ENCODE measurements around the gene ASMTL. TPM values are rescaled to one million over a fixed set of nuclear protein-coding genes. Genes with fewer than 3 reads are reported as not detected.
A peak's percentile ranks its signal among the peaks of the same experiment; 100 is the strongest.

Gene ASMTL
- total and polyA plus RNA-seq, 2 experiments from 2014 or later = 36.5 to 43.8 TPM

GRCh38 chrX:1464971-1465285 lies 12.2 kb upstream of the ASMTL start:
- H3K27me3 ChIP-seq = peaks cover 64% of the 10 kb centered on the region
- TF ChIP-seq, protein P1, sequence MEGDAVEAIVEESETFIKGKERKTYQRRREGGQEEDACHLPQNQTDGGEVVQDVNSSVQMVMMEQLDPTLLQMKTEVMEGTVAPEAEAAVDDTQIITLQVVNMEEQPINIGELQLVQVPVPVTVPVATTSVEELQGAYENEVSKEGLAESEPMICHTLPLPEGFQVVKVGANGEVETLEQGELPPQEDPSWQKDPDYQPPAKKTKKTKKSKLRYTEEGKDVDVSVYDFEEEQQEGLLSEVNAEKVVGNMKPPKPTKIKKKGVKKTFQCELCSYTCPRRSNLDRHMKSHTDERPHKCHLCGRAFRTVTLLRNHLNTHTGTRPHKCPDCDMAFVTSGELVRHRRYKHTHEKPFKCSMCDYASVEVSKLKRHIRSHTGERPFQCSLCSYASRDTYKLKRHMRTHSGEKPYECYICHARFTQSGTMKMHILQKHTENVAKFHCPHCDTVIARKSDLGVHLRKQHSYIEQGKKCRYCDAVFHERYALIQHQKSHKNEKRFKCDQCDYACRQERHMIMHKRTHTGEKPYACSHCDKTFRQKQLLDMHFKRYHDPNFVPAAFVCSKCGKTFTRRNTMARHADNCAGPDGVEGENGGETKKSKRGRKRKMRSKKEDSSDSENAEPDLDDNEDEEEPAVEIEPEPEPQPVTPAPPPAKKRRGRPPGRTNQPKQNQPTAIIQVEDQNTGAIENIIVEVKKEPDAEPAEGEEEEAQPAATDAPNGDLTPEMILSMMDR (IDR thresholded peaks at IDR 0.05; ENCODE audit: low read depth, low read length) = no peak
- no peak for DNase-seq (ENCODE audit: low read depth in 1 of 2, low spot score in 1 of 2)
- no peaks in the 10 kb centered on the region for H3K4me1 ChIP-seq (ENCODE audit: low read depth)
- H3K27ac ChIP-seq = no peak overlapping the region
- no peaks in the 10 kb centered on the region for H3K36me3 ChIP-seq
- H3K4me3 ChIP-seq = no peak overlapping the region
- no peaks in the 10 kb centered on the region for H3K9me3 ChIP-seq (ENCODE audit: low read depth)

GRCh38 chrX:1464041-1464970 lies 11.6 kb upstream of the ASMTL start:
- TF ChIP-seq, protein P1 (IDR thresholded peaks at IDR 0.05; ENCODE audit: low read depth, low read length) = no peak
- no peak overlapping the region for H3K27ac ChIP-seq
- H3K36me3 ChIP-seq = no peaks in the 10 kb centered on the region
- no peaks in the 10 kb centered on the region for H3K9me3 ChIP-seq (ENCODE audit: low read depth)
- peaks cover 62% of the 10 kb centered on the region for H3K27me3 ChIP-seq
- H3K4me3 ChIP-seq = no peak overlapping the region
- H3K4me1 ChIP-seq (ENCODE audit: low read depth) = no peaks in the 10 kb centered on the region
- no peak for DNase-seq (ENCODE audit: low read depth in 1 of 2, low spot score in 1 of 2)

- no peak for DNase-seq (ENCODE audit: low read depth in 1 of 2, low spot score in 1 of 2)
- no peaks in the 10 kb centered on the region for H3K9me3 ChIP-seq (ENCODE audit: low read depth)
- no peaks in the 10 kb centered on the region for H3K36me3 ChIP-seq
- H3K27ac ChIP-seq = no peak overlapping the region
- peaks cover 62% of the 10 kb centered on the region for H3K27me3 ChIP-seq
- H3K4me1 ChIP-seq (ENCODE audit: low read depth) = no peaks in the 10 kb centered on the region
- no peak overlapping the region for H3K4me3 ChIP-seq
- TF ChIP-seq, protein P1 (IDR thresholded peaks at IDR 0.05; ENCODE audit: low read depth, low read length) = no peak
Observed at GRCh38 chrX:1463581-1463980, 10.9 kb upstream of the ASMTL start.

DNA sequence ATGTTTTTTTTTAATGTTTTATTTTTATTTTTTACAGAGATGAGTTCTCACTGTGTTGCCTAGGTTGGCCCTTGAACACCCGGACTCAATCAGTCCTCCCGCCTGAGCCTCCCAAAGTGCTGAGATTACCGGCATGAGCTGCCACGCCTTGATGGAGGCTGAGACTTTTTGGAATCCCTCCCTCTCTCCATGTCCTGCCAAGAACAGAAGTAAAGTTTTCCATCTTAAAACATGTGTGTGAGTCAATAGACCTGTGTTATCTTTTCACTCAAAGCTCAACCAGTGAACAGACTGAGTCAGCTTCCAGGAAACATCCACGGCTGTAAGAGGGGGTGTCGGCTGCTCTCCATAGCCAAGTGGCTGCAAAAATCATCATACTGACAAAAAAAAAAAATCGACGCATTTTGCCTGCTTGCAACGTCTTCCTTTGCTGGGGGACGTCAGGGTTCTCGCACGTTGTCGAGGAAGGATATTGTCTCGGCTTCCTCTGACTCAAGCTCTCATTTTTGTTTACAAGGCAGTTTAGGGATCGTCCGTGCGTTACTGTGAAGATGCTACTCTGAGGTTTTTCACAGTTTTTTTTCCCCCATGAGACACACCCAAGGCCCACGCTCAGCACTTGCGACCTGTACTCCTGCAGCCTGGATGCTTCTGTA lies 10.0 kb upstream of the ASMTL start:
- peak in 1 of 2 donors; percentile 90 for DNase-seq (ENCODE audit: low read depth in 1 of 2, low spot score in 1 of 2)
- TF ChIP-seq, protein P1 (IDR thresholded peaks at IDR 0.05; ENCODE audit: low read depth, low read length) = no peak
- Histone ChIP-seq H3K36me3 (no peaks in the 10 kb centered on the region), H3K4me1 (ENCODE audit: low read depth) (no peaks in the 10 kb centered on the region), H3K4me3 (no peak overlapping the region), H3K9me3 (ENCODE audit: low read depth) (no peaks in the 10 kb centered on the region), H3K27ac (no peak overlapping the region), H3K27me3 (peaks cover 54% of the 10 kb centered on the region)

DNA sequence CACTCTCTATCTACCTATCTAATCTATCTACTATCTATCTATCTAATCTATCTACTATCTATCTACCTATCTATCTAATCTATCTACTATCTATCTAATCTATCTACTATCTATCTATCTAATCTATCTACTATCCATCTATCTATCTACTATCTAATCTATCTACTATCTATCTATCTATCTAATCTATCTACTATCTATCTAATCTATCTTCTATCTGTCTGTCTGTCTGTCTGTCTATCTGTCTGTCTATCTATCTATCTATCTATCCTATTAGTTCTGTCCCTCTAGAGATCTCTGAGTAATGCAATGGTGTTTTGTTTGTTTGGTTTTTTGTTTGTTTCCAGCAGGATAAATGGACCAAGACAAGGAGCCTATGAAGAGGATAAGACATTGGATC lies 9.4 kb upstream of the ASMTL start:
- Histone ChIP-seq H3K27me3 (peaks cover 48% of the 10 kb centered on the region), H3K4me1 (ENCODE audit: low read depth) (no peaks in the 10 kb centered on the region), H3K4me3 (no peak overlapping the region), H3K27ac (no peak overlapping the region), H3K9me3 (ENCODE audit: low read depth) (no peaks in the 10 kb centered on the region), H3K36me3 (no peaks in the 10 kb centered on the region)
- DNase-seq (ENCODE audit: low read depth in 1 of 2, low spot score in 1 of 2) = no peak
- TF ChIP-seq, protein P1 (IDR thresholded peaks at IDR 0.05; ENCODE audit: low read depth, low read length) = no peak

All from cardiac muscle cell (in vitro differentiated cells and primary cell).